NCI-H1105 (cell line): ENCODE data around the gene COQ8A.
"Not testable (repeated sequence)": the region's sequence is repeated elsewhere in the genome, so short reads cannot be mapped to it uniquely, and the experiment has no call there.

Experiments
- DNase-seq: peaks from one replicate; lab custom pipeline; 2025; lab: John Stamatoyannopoulos, UW

The COQ8A gene

GRCh38 chr1:226985839-226986463 is 45.9 kb downstream of the COQ8A start:
- DNase-seq, result no peak

DNA sequence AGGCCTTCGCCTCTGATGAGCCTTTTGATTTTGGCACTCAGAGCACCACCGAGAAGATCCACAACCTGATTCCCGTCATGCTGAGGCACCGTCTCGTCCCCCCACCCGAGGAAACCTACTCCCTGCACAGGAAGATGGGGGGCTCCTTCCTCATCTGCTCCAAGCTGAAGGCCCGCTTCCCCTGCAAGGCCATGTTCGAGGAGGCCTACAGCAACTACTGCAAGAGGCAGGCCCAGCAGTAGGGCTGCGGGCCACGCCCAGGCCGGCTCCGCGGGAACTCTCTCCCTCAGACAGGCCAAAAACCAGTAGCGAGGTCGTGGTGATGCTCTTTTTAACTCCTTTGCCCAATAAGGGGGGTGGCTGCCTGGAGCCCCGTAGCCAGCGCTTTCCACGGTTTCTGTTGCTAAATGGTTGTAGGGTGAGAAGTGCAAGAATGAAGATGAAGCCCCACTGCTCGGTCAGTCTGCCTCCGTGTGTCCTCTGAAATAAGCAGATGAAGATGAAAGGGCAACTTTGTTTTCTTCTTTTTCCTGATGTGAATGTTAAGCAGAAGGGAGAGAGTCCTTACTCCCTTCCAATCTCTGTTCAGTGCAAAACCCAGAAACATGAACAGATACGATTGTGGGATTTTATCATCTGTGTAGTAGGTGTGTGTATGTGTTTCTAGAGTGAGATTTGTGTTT is 46.5 kb downstream of the COQ8A start:
- DNase-seq, result no peak

GRCh38 chr1:226987179-226987536 is 47.1 kb downstream of the COQ8A start:
- DNase-seq, result no peak

DNA sequence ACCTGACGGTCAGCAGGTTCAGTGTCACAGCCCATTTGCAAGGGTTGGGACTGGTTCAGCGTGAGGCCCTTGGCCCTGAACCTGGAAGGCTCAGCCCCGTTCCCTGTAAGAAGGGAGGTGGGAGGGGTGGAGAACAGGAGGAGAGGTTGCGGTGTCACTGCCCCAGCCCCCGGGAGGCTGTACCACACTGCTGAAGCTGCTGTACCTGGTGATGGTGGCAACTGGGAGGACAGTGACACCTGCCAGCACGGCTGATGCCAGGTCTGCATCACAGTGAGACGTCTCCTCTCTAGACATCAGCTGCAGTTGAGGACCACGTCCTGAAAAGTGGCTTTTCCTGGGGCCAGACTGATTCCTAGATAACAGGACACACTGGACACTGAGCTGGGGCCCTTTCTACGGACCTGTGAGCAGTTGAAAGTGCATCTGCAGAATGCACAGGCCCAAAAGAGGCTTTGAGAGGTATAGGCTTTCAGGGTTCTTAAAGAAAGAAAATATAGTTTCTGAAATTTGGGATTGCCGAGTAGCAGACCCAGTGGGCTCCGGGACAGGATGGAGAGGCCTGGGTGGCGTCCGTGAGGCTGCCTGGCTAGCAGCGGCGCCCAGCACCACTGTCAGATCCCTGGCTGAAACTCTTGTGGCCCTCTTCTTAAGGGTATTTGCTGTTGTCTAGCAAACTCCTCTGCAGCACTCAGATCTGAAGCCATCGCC is 47.7 kb downstream of the COQ8A start:
- no peak for DNase-seq

DNA sequence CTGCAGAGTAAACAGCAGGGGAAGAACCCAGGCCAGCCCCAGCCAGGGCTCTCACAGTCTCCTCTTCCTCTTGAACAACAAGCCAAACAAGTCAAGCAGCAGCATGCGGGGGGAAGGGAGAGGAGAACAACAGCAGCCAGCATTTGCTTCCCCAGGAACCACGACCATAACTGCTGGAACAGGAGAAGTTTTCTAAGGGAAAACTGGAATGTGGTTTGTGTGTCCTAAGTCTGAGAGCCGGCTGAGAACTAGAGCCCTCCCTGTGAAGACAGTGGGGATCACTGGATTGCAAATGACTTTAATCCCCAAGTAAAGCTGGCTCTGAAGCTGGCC is 48.2 kb downstream of the COQ8A start:
- no peak for DNase-seq

DNA sequence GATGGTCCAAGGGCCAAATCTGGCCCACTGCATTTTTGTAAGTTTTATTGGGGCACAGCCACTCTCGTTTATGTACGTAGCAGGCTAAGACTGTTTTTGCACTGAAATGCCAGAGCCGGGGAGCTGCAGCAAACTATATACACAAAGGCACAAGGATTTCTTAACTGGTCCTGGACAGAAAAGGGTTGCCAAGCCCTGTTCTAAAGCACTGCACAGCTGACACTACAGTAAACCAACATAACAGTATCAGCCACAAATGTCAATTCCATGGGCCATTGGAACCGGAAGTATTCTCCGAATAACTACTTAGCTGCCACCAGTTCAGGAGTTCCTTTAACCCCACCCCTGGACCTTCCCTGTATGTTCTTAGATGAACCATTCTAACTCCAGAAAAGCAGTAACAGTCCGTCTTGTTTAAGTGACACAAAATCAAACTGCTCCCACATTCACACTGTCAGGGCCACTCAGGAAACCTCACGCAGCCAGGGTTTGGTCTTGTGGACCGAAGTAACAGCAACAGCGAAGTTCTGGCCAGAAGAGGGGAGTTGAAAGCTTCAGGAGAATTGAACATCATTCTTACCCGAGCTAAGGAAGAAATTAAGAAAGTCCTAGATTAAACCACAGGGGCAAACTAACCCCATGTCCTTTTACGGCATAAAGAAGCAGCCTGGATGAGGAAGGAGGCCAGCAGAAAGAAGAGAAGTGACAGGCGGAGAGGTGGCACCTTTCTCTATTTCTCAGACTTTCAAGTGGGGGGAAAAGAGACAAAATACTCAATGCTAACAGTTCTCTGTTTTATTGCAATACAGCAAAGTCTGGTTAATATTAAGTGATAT is 49.2 kb downstream of the COQ8A start:
- no peak for DNase-seq

DNA sequence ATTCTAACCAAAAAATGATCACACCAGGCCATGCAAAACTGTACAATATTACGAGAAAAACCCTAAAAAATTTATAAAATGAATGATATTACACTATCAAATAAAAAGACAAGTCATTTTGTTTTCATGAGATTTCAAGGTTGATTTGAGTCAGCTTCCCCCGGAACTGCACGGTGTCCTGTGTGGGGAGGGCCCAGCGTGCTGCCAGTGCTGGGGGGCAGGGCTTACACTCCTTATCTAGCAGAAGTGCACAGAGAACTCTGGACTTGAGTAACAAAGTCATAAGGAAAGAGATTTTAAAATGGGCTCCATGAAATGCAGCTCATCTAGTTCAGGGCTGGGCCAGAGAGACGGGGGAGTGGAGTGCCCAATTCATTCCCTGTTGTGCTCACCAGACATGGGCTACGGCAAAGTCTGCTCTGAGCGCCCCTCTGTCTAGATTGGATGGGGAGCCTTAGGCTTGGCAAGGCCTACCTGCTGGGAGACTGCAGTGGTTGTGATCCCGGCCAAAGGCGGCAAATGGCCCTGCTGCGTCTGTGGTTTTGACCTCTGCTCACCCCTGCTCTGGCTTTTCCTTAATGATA is 50.1 kb downstream of the COQ8A start:
- no peak for DNase-seq

GRCh38 chr1:226991920-226992319 is 51.8 kb downstream of the COQ8A start:
- no peak for DNase-seq

DNA sequence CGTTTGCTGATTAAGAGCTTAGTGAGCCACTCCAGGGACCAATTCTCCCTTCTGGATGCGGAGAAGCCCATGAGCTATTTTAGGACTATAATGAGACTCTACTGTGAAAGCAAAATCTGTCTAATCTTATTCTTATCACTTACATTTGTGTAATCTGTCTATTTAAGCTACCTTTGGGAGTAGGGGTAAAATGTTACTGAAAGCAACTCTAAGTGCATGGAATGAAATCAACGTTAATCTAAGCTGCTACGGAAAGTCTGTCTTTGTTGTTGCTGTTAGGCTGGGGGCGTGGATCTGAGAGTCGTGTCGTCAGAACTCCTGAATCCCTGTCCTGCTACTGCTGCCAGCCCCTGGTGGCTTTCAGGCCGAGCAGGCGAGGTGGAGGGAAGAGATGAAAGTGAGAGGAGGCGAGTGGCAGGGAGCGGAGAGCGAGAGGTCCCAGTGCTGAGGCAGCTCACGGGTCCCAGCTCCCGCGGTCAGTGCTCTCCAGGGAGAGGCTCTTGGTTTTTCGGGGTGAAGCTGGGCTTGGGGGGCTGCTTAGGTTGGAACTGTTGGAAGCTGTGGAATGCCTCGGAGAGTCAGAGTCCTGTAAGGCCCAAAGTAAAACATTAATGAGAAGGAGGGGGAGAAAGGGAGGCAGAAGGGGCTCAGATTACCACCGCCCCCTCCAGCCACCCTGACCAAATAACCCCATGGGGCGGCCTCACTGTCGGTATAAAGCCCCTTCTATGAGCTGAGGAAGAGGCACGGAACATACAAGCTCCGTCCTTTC is 53.9 kb downstream of the COQ8A start:
- no peak for DNase-seq

- no peak for DNase-seq
Measured at GRCh38 chr1:226994586-226995364, 54.7 kb downstream of the COQ8A start.

DNA sequence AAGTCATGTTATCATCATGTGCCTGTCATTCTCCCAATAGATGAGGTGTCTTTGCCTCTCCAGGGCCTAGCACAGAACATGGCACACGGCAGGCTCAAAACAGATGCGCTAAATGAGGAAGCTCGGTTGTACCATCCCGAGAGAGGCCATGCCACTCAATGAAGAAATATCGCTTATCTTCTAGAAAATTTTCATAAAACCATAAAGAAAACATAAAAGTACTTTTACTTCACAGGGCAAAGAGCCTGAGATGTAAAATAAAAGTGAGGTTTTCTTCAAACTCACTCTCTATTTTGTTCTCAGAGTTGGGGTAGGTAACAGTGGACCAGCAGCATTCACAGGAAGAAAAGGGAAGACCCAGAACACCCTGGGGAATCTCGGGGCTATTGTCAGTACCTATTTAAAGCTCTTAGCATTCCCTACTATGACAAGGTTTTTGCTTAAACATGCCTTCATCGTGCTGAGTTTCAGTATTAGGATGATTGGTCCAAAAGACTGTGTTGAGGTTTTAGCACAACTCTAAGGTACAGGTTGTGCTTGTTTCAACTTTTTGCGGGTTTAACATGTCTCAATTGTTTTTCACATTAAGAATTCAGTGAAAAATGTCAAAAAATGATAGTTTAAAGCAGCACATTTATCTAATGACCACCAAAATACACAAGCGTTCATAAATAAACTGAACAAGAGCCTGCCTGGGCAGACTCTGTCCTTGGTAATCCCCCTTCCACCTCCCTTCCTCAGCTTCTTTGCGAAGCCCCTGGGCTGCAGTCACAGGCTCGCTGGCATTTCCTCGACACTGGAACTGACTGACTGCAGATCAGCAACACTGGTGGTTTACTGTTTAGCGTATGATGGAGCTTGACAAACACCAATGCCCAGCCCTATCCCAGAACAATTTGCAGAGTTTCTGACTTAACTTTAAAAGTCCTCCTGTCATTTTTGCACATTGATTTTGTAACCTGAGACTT is 55.6 kb downstream of the COQ8A start:
- DNase-seq, result no peak

- not testable (repeated sequence) for DNase-seq
Measured at GRCh38 chr1:226999579-226999978, 59.5 kb downstream of the COQ8A start.

DNA sequence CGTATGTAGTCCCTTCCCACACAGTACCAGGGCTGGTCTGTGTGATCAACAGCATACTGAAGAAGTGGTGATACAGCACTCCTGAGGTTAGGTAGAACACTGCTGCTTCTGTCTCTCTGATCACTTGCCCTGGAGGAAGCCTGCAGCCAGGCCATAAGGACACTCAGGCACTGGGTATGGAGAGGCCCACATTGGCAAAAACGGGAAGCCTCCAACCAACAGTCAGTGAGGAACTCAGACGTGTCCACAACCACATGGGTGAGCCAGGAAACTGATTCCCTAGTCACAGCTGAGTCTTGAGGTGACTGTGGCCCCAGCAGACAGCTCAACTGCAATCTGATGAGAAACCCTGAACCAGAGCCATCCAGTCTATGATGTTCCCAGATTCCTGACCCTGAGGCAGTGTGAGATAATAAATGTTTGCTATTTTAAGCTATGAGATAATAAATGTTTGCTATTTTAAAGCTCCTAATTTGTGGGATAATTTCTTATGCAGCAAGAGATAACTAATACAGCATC is 62.5 kb downstream of the COQ8A start:
- DNase-seq, result no peak

GRCh38 chr1:227003165-227003564 is 63.1 kb downstream of the COQ8A start:
- no peak for DNase-seq

GRCh38 chr1:227004796-227005195 is 64.7 kb downstream of the COQ8A start:
- DNase-seq, result no peak

- DNase-seq, result no peak
Measured at GRCh38 chr1:227006226-227006796, 66.2 kb downstream of the COQ8A start.

DNA sequence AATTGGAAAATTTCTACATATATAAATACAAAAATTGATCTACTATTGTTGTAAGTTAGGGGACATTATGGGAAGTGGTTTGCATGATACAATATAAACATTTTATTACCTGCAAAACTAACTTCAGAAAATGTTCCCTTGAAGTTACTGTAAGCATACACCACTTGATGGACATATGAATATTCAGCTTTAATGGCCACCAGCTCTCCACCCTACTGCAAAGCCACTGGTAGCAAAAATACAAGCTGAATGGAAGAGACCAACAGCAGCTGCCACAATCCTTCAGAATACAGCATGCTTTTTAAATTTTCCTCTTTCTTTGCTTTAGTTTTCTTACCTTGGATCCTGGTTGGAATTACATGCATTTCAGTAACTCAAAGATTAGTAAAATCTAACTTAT is 69.8 kb downstream of the COQ8A start:
- no peak for DNase-seq

DNA sequence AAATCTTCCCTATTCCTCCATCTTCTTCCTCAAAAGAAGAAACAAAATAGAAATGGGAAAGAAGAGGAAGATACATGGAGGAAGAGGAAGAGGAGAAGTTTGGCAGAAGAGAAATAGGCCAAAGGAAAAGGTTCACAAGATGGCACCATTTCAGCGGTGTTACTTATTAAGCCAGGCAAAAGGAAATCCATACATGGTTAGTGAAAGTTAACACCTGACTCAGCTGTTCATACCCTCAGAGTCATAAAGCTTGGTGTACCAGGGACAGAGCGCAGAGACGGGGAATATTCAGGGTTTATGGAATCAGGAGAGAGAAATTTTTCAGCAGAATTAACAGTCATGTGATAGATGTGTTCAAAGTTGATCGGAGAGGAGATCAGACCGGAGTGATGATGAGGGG is 70.6 kb downstream of the COQ8A start:
- no peak for DNase-seq

DNA sequence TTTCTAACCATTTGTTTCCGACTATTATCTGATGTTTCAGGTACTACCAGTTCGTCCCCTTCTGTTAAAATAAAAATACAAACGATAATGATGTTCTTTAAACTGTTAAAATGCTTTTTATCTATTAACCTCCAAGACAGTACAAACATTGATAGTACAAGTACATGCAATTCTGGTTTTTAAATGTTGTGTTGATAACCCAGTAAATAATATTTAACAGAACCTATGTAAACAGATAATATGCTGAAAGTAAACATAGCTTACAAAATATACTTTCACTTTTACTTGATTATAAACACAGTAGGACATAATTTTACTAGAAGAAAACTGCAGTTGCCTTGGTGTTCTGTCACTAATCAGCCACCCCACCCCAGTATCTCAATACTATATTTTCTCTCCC is 76.9 kb downstream of the COQ8A start:
- no peak for DNase-seq
